Activated naive CD8-positive, alpha-beta T cell treated with anti-CD3 and anti-CD28 coated beads, Interleukin-2, amount 50 U/mL, for 16 hours (primary cell): ENCODE measurements around the gene DPPA2.
"Not testable (repeated sequence)": the region's sequence is repeated elsewhere in the genome, so short reads cannot be mapped to it uniquely, and the experiment has no call there.

Experiments used
- DNase-seq: peaks from one replicate; pipeline ENCODE4 v3.0.0-alpha.2; 2020; ENCODE audit warnings: low read depth, low spot score

The DPPA2 gene

GRCh38 chr3:109316162-109316730 is at the start of gene DPPA2:
TSS of gene DPPA2 (minus strand) at chr3:109316517. CDS start at chr3:109314542, 1,975 bp downstream.
- no peak for DNase-seq

GRCh38 chr3:109364088-109364487 is 47.8 kb upstream of the DPPA2 start:
- no peak for DNase-seq

GRCh38 chr3:109363634-109364033 is 47.3 kb upstream of the DPPA2 start:
- no peak for DNase-seq

- DNase-seq = no peak
These were observed 46.5 kb upstream of the DPPA2 start for GRCh38 chr3:109362823-109363222.

- DNase-seq = not testable (repeated sequence)
These were observed 42.5 kb upstream of the DPPA2 start for GRCh38 chr3:109358809-109359208.

- no peak for DNase-seq
These were observed 40.3 kb upstream of the DPPA2 start for GRCh38 chr3:109356442-109357155.

GRCh38 chr3:109355625-109356441 is 39.5 kb upstream of the DPPA2 start:
- no peak for DNase-seq

- DNase-seq = no peak
These were observed 36.7 kb upstream of the DPPA2 start for GRCh38 chr3:109353057-109353456.

GRCh38 chr3:109351231-109351630 is 34.9 kb upstream of the DPPA2 start:
- DNase-seq = no peak

- DNase-seq = no peak
These were observed 30.5 kb upstream of the DPPA2 start for GRCh38 chr3:109346770-109347295.

GRCh38 chr3:109346099-109346498 is 29.8 kb upstream of the DPPA2 start:
- DNase-seq = no peak

- DNase-seq = no peak
These were observed 23.7 kb upstream of the DPPA2 start for GRCh38 chr3:109339714-109340648.

GRCh38 chr3:109339197-109339596 is 22.9 kb upstream of the DPPA2 start:
- DNase-seq = no peak

- no peak for DNase-seq
These were observed 22.0 kb upstream of the DPPA2 start for GRCh38 chr3:109338322-109338721.

- DNase-seq = no peak
These were observed 21.1 kb upstream of the DPPA2 start, which contains the start of gene DPPA4 for GRCh38 chr3:109337393-109337792. TSS of gene DPPA4 (minus strand) at chr3:109337546. CDS start at chr3:109337517, 29 bp downstream.

GRCh38 chr3:109336291-109336861 is 20.1 kb upstream of the DPPA2 start:
- no peak for DNase-seq

- no peak for DNase-seq
These were observed 18.3 kb upstream of the DPPA2 start for GRCh38 chr3:109334572-109334971.

- DNase-seq = no peak
These were observed 15.4 kb upstream of the DPPA2 start for GRCh38 chr3:109331692-109332091.

- no peak for DNase-seq
These were observed 14.1 kb upstream of the DPPA2 start for GRCh38 chr3:109330405-109330804.

GRCh38 chr3:109328202-109328601 is 11.9 kb upstream of the DPPA2 start:
- DNase-seq = no peak

GRCh38 chr3:109325657-109326056 is 9.3 kb upstream of the DPPA2 start:
- DNase-seq = no peak
